GM18502 (cell line): ENCODE results near the gene IRX3.

ENCODE experiments used
- ATAC-seq: cut with Tn5 transposase; IDR thresholded peaks from one replicate; pipeline ENCODE4 v1.9.1; 2021; ENCODE audit warnings: mild to moderate bottlenecking; ENCODE audit not compliant: unreplicated experiment, poor library complexity

The IRX3 gene

DNA sequence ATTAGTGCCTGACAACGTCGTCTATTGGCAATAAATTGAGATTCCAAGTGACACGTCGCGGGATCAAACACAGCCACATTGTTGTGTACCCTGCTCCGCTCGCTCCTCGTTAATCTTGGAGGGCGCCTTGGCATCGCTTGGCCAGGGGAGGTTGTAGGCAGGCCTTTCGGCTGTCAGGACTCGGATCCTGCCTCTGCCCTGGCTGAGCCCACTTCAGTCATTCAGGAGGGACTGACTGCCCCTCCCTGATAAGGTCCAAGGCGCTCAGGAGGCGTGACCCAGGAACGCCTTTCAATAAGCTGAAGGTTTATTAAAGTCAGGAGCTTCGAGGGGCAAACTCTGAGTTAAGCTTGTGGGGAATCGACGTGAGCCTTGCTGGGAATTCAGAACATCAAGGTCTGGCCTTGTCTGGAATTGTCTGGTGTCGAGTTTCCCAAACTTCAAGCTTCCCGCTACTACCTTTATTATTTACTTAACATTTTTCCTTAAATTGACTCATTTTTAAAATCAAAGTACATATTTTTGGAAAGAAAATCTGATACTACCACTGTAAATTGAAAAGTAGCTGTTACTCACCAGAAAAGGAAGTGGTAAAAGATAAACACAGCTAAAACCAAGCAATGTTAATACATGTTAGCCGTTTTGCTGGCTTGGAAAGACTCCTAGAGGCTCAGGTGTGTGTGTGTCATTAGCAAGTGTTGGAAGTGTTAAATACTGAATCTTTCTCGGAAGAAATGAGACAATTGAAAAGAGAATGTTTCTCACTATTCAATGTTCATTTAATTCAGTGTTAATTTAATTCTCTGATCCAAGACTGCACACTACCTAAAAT, 5.3 kb upstream of the IRX3 start:
- ATAC-seq, result no peak

DNA sequence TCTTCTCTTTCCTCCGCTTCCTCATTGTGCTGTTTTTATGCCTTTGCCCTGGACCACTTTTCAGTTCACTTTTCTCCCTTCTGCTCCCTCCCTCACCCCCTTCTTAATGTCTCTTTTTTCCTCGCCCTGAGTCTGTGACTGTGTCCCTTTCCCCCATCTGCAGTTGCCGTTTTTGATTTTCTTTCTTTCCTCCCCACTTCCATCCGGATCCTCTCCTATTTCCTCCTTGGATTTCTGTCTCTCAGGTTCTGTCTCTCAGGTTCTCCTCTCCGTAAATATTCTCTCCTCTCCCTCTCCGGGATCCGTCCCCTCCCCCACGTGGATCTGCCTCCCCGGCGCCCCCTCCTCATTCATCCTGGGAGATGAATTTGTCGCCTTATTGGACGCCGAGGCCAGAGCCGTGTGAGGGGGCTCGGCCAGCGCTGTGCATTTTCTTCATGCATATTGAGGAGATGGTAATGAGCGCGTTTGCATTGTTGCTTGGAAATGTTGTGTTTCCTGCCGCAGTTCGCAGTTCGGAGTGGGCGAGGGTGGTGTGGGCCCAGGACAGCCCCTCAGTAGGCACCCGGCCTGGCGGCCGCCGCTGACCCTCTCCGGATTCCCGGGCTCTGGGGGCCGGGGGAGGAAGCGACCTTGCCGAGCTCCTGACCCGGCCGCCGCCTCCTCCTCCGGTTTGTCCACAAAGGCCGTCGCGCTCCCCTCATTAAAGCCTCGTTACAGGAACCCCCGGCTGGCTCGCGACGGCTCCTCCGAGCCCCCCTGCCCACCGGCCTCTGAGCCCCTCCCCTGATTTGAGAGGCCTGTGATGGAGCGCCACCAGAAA, 4.5 kb upstream of the IRX3 start:
- no peak for ATAC-seq

DNA sequence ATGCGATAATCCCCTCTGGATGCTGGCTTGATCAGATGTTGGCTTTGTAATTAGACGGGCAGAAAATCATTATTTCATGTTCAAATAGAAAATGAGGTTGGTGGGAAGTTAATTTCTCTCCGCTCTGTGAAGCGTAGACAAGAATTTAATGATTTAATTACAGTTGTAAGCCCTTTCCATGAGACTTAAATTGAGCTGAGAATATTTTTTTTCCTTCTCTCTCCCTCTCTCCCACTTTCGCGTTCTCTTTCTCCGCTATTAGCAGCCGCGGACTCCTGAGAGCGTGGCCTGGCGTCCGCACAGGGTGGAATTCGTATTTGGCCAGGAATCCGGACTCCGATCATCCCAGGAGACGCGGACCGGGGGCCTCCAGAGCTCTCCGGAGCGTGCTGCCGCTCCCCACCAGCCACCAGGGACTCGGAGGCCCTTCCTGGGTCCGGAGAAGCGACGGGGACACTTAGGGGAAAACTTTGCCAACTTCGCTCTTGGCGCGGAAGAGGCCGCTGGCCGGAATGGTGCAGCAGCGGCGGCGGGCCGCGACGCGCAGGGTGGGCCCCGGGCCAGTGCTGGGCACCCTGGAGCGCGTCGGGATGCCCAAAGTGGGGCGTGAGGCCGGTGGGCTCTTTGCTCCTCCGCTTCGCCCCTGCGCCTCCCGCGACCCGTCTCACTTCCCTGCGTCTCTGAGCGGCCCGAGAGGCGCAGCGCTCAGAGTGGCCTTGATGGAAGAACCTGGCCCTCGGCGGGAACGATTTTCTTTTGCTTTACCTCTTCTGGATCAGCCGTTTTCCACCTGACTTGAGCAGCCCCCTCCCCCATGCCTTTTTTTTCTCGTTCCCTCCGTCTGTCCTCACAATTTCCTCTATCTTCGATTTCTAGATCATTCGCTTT, 3.6 kb upstream of the IRX3 start:
- ATAC-seq, result no peak

DNA sequence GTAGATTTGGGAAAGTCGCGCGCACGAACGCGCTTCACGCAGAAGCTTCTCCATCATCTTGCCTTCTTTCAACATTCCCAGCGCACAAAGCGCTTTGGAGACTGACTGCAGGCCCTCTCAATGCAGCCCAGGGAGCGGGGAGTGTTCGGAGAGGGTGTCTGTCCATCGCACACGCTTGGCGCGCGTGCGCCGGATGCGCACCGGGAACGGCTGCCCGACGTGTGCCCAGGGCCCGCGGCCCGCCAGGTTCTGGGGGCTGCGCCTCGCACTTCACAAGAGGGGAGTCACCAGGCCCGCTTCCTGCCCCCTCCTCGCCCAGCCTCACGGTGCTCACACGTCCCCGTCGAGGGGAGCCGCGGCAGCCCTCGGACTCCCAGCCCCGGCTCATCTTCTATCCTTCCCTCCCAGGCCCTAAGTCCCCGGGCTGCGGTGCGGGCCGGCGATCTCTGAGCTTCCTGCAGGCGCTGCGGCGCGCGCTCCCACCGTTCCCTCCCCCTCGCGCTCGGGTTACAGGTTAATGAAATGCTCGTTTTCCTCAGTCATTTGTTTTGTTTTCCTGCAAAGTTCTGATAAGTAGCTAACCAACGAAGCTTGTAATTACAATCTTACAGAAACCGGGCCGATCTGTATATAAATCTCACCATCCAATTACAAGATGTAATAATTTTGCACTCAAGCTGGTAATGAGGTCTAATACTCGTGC, 2.8 kb upstream of the IRX3 start:
- no peak for ATAC-seq

DNA sequence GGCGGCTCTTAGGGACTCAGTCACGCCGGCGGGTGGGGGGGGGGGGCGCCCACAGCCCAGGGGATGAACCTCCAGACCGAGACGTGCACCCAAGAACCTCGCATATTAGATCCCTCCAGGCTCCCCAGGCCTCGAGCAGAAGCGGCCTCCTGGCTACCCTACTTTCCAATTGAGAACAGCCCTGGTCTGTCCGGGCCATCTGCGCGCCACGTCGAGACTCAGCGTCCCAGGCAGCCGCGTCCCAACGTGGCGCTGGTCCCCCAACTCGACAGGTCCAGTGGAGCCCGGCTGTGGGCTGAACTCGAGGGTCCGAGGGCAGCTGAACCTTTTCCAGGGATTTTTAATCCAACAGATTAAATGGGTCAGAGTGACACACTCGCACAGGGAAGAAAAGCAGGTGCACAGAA, 2.3 kb upstream of the IRX3 start:
- no peak for ATAC-seq

DNA sequence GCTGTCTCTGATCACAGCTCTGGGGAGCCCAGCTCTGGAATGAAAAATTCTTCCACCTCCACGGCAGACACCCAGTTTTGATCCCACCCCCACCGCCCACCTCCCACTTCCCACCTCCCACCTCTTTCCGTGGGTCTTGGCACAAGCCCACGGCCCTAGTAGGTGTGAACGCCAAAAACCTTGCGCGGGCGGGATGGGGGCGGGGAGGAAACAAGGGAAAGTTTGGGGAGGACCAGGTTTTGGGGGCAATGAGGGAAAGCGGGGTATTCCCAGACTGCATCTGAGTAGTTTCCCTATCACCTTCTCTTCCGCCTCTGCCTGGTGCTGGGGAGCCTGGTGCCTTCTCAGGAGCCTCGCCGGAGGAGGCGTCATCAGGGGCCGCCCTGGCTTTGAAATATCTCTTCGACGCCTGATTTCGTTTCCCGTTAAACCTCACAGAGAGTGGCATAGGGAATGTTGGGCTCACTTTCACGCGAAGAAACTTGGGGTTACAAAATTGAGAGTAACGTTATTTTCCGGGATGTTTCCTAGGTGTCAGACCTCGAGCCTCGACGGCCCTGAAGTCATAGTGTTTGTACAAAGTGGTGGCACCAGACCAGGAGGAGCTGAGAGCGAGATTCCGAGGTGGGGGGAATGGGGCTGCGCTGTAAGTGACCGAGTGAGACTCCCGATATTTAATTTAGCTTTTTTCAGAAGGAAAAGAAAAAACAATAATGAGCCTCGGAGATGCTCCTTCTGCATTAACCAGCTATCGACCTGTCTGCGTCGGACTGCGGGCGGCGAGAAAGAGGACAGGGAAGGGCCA, 1.6 kb upstream of the IRX3 start:
- no peak for ATAC-seq

DNA sequence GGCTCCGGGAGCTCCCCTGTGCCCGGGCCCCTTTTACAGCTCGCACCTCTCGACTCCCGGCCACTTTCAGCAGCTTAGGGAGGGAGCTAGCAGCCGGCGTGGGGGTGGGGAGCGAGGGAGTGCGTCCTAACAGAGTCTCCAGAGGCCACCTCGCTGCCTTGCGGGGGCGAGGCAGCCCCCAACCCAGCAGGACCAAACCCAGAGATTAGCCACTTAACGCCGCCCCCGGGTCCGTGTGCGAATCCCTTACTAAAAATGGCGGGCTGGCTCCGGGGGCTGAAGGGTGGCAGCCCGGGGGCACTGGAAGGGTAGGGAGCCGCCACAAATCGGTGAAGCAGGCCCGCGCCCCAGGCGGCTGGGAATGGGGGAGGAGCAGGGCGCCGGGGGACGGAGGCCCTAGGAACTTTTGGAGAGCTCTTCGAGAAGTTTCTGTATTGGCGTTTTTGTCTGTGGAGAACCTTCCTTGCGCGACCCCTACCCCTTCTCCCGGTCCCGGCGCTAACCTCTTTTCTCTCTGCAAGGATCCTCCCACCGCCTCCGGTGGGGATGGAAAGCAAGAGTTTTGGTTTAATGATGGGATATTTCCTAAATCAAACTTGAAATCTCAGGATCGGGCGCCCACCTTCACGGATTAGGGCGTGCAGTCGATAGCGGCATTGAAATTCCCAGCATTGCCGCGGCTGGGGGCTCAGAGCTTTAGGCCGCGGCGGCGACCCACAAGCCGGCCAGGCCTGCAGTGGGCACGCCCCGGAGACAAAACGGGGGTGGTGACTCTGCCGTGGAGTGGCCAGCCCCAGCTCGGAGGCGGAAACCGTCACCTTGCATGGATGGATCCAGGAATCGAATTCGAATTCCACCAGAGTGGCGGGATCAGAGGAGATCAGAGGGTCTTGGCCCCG, 793 bp upstream of the IRX3 start:
- no peak for ATAC-seq

DNA sequence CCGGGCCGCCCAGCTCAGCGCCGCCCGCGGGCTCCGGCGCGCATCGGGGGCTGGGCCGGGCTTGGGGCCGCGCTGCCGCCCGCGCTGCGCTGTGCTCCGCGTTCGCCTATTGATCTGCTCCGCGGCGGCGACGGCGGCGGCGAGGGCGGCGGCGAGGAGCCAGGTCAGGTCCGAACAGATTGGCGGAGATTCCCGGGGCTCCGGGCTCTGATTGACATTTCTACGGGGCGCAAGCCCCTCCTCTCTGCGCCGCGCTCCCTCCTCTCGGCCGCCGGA, 559 bp downstream of the IRX3 start:
- no peak for ATAC-seq

DNA sequence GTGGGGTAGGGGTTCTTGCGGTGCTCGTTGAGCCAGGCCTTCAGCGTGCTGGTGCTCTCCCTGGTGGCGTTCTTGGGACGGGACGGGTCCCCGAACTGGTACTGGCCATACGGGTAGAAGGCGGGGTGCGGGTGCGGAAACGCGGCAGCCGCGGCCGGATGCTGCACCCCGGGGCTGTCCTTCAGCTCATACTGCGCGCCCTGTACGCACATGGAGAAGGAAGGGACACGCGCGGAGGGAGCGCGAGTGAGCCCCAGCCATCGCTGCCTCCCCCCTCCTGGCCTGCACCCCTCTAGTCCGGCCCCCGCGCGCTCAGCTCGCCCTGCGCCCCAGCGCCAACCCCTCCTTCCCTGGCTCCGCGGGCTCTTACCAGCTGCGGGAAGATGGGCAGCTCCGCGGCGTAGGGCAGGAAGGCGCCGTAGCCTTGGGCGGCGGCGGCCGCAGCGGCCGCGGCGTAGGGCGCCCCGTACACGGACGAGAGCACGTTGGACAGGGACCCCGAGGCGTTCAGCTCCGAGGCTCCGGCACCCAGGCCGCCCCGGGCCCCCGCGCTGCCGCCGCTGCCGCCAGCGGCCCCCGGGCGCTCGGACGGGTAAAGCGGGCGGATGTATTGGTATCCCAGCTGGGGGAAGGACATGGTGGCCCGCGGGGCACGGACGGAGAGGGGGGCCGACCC, 1.0 kb downstream of the IRX3 start:
- no peak for ATAC-seq

DNA sequence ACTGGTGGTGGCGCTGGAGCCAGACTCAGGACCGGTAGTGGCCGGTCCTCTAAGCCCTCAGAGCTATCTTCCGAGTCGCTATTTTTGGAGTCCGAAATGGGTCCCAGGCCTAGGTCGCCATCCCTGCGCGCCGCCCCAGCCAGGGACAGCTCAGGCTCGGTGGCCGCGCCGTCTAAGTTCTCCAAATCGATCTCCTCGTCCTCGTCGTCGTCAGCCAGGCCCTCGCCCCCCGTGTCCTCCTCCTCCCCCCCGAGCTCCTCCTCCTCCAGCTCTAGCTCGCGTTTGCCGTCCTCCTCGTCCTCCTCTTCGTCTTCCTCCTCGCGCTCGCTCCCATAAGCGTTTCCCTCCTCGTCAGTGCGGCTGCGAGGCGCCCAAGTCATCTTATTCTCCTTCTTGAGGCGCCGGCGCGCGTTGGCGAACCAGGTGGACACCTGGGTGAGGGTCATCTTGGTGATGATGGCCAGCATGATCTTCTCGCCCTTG, 1.6 kb downstream of the IRX3 start:
- ATAC-seq, result no peak

DNA sequence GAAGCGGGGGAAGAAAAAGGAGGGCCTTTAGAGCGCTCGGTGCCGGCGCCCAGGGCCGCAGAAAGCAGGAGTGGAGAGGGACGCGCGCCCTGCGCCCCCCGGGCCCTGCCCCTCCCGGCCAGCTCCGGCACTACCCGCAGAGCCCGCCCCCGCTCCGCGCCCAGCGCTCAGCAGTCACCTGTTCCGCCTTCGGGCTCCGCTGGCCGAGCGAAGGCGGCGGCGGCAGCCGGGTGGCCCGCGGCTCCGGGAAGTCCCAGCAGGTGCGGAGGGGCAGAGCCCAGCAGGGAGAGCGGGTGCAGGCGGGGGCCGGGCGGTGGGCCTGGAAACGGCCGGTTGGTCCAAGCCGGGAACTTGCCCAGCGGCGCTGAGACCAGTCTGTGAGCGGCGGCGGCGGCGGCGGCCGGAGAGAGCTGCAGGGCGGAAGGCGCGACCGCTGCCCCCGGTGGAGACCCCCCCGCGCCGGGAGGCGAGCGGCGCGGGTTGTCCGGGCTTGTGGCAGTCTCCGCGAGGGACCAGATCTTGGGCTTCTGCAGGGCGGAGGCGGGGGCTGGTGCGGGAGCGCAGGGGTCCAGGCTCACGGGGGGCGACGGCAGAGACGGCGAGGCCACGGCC, 2.2 kb downstream of the IRX3 start:
- ATAC-seq, result no peak

DNA sequence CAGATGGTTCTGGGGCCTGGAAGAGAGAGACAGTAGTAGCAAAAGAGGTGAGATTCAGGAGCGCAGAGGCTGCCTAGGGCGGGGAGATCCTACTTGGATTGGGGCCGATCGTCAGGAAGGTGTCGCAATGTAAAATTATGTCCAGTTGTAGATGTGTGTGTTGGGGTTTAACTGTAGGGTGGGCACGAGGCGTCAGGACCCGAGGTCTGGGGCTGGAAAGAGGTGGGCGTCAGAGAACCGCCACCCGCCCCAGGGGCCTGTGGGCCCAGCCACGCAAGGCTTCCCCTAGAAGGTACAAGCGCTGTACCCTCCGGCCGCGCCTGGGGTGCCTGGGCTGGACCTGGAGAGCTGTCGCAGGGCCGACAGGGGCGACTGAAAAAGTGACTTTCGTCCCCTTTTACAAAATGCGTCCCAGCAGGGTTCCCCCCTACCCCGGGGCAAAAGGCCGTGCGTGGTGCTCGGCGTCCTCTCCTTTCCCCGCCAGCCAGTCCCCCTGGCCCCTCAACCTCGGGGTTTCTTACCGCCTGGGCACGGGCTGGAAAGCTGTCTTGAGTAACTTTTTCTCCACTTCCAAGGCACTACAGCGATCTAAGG, 2.8 kb downstream of the IRX3 start:
- ATAC-seq, result no peak

DNA sequence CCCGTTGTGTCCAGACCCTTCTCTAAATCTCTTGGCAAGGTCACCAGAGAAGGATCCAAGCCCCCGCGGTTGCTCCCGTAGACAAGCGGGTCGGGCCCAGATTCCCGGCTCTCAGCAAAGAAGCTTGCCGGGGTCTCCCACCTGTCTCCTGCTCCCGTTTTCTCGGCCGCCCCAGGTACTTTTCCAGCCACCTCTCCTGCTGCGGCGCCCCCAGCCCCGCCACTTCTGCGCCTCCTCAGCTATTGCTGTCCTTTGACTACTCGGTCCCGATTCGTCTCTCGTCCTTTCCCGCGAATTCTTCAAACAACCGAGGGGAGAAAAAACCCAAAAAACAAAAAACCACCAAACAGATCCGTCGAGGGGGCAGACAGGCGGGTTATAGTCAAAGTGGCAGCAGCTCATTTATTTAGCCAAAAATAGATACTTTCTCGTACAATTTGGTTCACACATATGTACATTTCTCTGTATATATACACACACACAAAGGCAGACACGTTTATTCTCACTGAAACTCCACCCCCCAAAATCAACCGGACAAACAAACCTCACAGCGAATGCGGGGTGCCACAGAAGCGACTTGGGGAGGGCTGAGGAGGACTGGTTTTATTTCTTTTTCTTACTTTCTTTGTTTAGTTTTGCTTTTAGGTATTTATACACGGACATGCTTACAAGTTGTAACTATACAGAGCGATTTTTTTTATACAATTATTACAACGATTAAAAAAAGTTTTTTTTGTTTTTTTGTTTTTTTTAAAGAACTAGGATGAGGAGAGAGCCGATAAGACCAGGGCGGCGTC, 3.5 kb downstream of the IRX3 start:
- no peak for ATAC-seq

DNA sequence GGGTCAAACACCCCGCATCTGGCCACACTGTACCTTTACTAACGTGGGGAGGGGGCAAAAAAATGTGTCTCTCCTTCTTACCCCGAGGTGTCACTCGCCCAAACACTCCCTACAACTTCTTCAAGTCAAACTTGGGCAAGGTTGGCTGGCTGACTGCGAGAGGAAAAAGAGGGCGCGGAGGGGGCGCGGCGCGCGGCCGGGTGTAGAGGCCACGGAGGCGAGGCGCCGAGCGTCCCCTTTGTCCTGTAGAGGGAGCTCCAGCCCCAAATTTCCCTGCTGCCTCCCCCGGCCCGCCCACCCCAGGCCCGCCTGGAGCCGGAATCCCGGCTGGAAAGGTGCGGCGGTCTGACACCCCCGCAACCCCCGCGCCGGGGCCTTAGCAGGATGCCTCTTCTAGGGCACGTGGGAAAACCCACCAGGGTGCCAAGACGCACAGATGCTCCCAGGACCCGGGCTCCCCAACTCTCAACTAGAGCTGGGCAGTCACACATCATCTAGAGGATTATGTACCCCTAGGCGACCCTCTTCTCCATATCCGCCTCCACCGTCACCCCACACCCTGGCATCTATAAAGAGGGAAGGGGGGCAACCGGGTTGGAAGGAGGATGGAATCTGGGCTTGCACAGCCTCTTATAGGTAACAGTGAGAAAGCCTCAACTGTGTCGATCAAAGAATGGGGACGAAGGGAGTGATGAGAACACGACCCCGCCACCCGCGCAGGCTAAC, 4.2 kb downstream of the IRX3 start:
- no peak for ATAC-seq

DNA sequence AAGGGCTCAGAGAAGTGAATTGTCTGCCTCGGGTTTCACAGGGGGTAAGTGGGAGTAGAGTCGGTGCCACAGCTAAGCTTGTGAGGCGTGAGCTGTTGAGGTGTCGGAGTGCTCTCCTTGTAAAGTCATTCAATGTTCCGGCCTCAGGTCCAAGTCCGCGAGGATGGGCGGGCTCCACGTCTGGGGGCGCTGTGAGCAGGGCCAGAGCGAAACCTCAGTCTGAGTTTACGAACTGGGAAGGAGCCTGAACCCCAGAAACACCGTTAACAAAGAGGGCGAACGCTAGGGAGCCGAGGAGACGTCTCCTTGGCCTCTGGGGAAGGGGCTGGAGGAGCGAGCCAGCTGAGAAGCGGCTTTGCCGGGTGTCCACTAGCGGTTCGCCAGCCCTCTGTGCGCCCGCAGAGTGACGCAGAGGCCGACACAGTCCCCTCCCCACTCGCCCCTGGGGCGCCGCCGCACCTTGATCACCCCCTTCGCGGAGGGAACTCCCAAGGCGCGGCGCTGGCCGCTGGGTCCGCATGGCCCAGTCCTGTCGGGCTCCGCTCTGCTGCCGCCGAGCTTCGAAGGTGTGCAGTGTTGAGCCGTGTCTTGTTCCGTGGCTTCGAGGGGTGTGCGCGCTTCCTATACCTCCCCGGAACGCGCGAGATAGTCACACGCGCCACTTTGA, 4.9 kb downstream of the IRX3 start:
- ATAC-seq, result no peak
